HEK293 (cell line): ENCODE results near the gene ATP6V0C.

Experiments
- CTCF ChIA-PET: fragments of 350-600 bp; formaldehyde crosslinking; extraction: SDS; loops from one replicate; lab custom pipeline; 2021; ENCODE audit warnings: antibody characterized with exemption; lab: Yijun Ruan, JAX
- POLR2A ChIA-PET: fragments of 300-600 bp; formaldehyde crosslinking; extraction: SDS; loops from one replicate; lab custom pipeline; 2020; ENCODE audit warnings: antibody characterized with exemption, inconsistent platforms; lab: Yijun Ruan, JAX
- H3K27ac ChIP-seq: fragments of 200-500 bp; sonication (Bioruptor generic); 2 replicates; pipeline ENCODE4 v1.5.1; 2014; ENCODE audit warnings: low read depth, low read length, control low read depth, inconsistent platforms; ENCODE audit errors: extremely low read depth
- H3K36me3 ChIP-seq, 2 experiments: fragments of 200-500 bp in 1 of 2; sonication (Bioruptor generic) in 1 of 2; 1 replicate in 1 of 2; 2 replicates in 1 of 2; pipeline ENCODE4 v1.5.1; 2014 to 2017; ENCODE audit warnings: inconsistent platforms in 2 of 2, low read length in 2 of 2; ENCODE audit not compliant: control insufficient read depth in 2 of 2, insufficient read depth in 1 of 2
- H3K4me1 ChIP-seq: fragments of 200-500 bp; sonication (Bioruptor generic); 2 replicates; pipeline ENCODE4 v1.5.1; 2014; ENCODE audit warnings: mild to moderate bottlenecking, low read length, inconsistent platforms; ENCODE audit not compliant: control insufficient read depth, insufficient read depth
- H3K4me3 ChIP-seq: 2 replicates; pipeline ENCODE4 v1.5.1; 2011; ENCODE audit warnings: low read depth, mild to moderate bottlenecking, control low read depth, low read length, moderate library complexity
- H3K9me3 ChIP-seq: fragments of 200-500 bp; sonication (Bioruptor generic); 2 replicates; pipeline ENCODE4 v1.5.1; 2014; ENCODE audit warnings: low read depth, low read length, inconsistent platforms; ENCODE audit not compliant: control insufficient read depth, insufficient read depth
- GFI1B ChIP-seq: fragments of 450-650 bp; formaldehyde crosslinking; IDR thresholded peaks from 2 replicates; pipeline ENCODE4 v1.5.1; 2016; ENCODE audit warnings: missing biosample characterization, missing genetic modification characterization
- KLF10 ChIP-seq: fragments of 450-650 bp; IDR thresholded peaks from 2 replicates; pipeline ENCODE4 v1.5.1; 2018; ENCODE audit warnings: missing biosample characterization, mild to moderate bottlenecking, missing genetic modification characterization
- KLF8 ChIP-seq: fragments of 450-650 bp; formaldehyde crosslinking; IDR thresholded peaks from 2 replicates; pipeline ENCODE4 v1.5.1; 2016; ENCODE audit warnings: missing biosample characterization, missing genetic modification characterization
- PATZ1 ChIP-seq: fragments of 450-650 bp; formaldehyde crosslinking; IDR thresholded peaks from 2 replicates; pipeline ENCODE4 v1.5.1; 2016; ENCODE audit warnings: missing biosample characterization, missing genetic modification characterization
- REPIN1 ChIP-seq: fragments of 450-650 bp; formaldehyde crosslinking; IDR thresholded peaks from 2 replicates; pipeline ENCODE4 v1.5.1; 2017; ENCODE audit warnings: missing biosample characterization, missing genetic modification characterization, low read depth
- SP3 ChIP-seq: fragments of 450-650 bp; formaldehyde crosslinking; IDR thresholded peaks from 2 replicates; pipeline ENCODE4 v1.5.1; 2016; ENCODE audit warnings: missing biosample characterization, missing genetic modification characterization
- ZBTB17 ChIP-seq: fragments of 450-650 bp; formaldehyde crosslinking; IDR thresholded peaks from 2 replicates; pipeline ENCODE4 v1.5.1; 2016; ENCODE audit warnings: missing biosample characterization, missing genetic modification characterization
- ZBTB20 ChIP-seq: fragments of 450-650 bp; formaldehyde crosslinking; IDR thresholded peaks from 2 replicates; pipeline ENCODE4 v1.5.1; 2016; ENCODE audit warnings: missing biosample characterization, missing genetic modification characterization
- ZBTB8A ChIP-seq: fragments of 450-650 bp; formaldehyde crosslinking; IDR thresholded peaks from 2 replicates; pipeline ENCODE4 v1.5.1; 2016; ENCODE audit warnings: missing biosample characterization, missing genetic modification characterization
- ZEB2 ChIP-seq: fragments of 450-650 bp; formaldehyde crosslinking; IDR thresholded peaks from 2 replicates; pipeline ENCODE4 v1.5.1; 2016; ENCODE audit warnings: missing biosample characterization, missing genetic modification characterization
- ZFHX2 ChIP-seq: fragments of 450-650 bp; formaldehyde crosslinking; conservative IDR thresholded peaks from 2 replicates; pipeline ENCODE4 v1.5.1; 2016; ENCODE audit warnings: missing biosample characterization, missing genetic modification characterization
- ZNF239 ChIP-seq: fragments of 450-650 bp; formaldehyde crosslinking; IDR thresholded peaks from 2 replicates; pipeline ENCODE4 v1.5.1; 2016; ENCODE audit warnings: missing biosample characterization, missing genetic modification characterization
- ZNF37A ChIP-seq: fragments of 450-650 bp; IDR thresholded peaks from 2 replicates; pipeline ENCODE4 v1.5.1; 2018; ENCODE audit warnings: missing biosample characterization, missing genetic modification characterization
- ZNF510 ChIP-seq: fragments of 450-650 bp; formaldehyde crosslinking; IDR thresholded peaks from 2 replicates; pipeline ENCODE4 v1.5.1; 2018; ENCODE audit warnings: mild to moderate bottlenecking, missing genetic modification characterization, missing biosample characterization; ENCODE audit not compliant: insufficient replicate concordance
- ZNF514 ChIP-seq: fragments of 450-650 bp; formaldehyde crosslinking; IDR thresholded peaks from 2 replicates; pipeline ENCODE4 v1.5.1; 2016; ENCODE audit warnings: missing biosample characterization, missing genetic modification characterization
- ZNF600 ChIP-seq: fragments of 450-650 bp; formaldehyde crosslinking; IDR thresholded peaks from 2 replicates; pipeline ENCODE4 v1.5.1; 2016; ENCODE audit warnings: missing biosample characterization, missing genetic modification characterization
- ZNF660 ChIP-seq: fragments of 450-650 bp; IDR thresholded peaks from 2 replicates; pipeline ENCODE4 v1.5.1; 2018; ENCODE audit warnings: missing biosample characterization, mild to moderate bottlenecking, missing genetic modification characterization
- TF ChIP-seq, protein P1 (sequence below): fragments of 450-650 bp; formaldehyde crosslinking; IDR thresholded peaks from 2 replicates; pipeline ENCODE4 v1.5.1; 2016; ENCODE audit warnings: missing biosample characterization, missing genetic modification characterization
- TF ChIP-seq, protein P2 (sequence below): fragments of 450-650 bp; formaldehyde crosslinking; IDR thresholded peaks from 2 replicates; pipeline ENCODE4 v1.5.1; 2016; ENCODE audit warnings: missing biosample characterization, missing genetic modification characterization
- TF ChIP-seq, protein P3 (sequence below): fragments of 450-650 bp; formaldehyde crosslinking; optimal IDR thresholded peaks from 2 replicates; pipeline ENCODE3; 2016; ENCODE audit warnings: missing biosample characterization, mild to moderate bottlenecking, missing genetic modification characterization
- TF ChIP-seq, protein P4 (sequence below): fragments of 450-650 bp; formaldehyde crosslinking; IDR thresholded peaks from 2 replicates; pipeline ENCODE4 v1.5.1; 2016; ENCODE audit warnings: missing biosample characterization, missing genetic modification characterization
- TF ChIP-seq, protein P5 (sequence below): fragments of 450-650 bp; formaldehyde crosslinking; conservative IDR thresholded peaks from 2 replicates; pipeline ENCODE4 v1.5.1; 2016; ENCODE audit warnings: low read depth, missing biosample characterization, missing genetic modification characterization
- TF ChIP-seq, protein P6 (sequence below): fragments of 450-650 bp; formaldehyde crosslinking; IDR thresholded peaks from 2 replicates; pipeline ENCODE4 v1.5.1; 2016; ENCODE audit warnings: missing biosample characterization, missing genetic modification characterization

ATP6V0C gene

DNA sequence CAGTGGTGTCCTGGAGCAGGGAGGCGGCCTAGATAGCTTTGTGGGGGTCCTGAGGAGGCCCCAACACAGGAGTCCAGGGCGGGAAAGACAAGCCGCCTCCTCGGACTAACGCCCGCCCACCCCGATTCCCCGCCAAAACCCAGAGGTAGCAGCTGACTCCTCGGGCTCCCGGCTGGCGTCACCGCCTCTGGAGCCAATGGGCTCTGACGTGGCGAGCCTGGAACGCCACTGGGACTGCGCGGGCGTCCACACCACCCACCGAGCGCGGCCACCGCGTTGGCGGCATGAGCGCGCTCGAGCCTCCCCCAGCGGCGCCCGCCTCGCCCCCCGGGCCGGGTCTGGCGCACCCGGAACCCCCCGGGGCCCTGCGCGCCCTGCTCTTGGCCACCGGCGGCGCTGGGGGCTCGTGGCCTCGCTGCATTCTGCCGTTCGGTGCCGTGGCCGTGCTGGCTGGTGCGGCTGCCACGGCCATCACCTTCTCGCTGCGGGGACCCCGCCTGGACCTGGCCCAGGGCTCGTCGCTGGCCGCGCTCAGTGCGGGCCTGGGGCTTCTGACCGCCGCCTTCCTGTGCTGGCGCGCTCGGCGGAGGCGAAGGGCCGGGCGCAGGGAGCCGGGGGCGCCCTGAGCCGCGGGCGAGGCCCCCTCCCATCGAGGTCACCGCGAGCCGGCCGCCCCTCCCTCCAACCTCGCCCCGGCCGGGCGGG is 46.1 kb upstream of the ATP6V0C start (continued):
- TF ChIP-seq REPIN1 (tag by site-specific recombination) (no peak), ZNF510 (tag by site-specific recombination) (no peak), ZNF660 (tag by site-specific recombination) (peak; percentile 78; the same call in 1 of the 2 replicates), ZNF239 (tag by site-specific recombination) (no peak), ZNF37A (tag by site-specific recombination) (peak; percentile 4; the same call in 1 of the 2 replicates), ZFHX2 (tag by site-specific recombination) (peak; percentile 96), KLF10 (peak; percentile 72; the same call in 1 of the 2 replicates)
- TF ChIP-seq, protein P1, sequence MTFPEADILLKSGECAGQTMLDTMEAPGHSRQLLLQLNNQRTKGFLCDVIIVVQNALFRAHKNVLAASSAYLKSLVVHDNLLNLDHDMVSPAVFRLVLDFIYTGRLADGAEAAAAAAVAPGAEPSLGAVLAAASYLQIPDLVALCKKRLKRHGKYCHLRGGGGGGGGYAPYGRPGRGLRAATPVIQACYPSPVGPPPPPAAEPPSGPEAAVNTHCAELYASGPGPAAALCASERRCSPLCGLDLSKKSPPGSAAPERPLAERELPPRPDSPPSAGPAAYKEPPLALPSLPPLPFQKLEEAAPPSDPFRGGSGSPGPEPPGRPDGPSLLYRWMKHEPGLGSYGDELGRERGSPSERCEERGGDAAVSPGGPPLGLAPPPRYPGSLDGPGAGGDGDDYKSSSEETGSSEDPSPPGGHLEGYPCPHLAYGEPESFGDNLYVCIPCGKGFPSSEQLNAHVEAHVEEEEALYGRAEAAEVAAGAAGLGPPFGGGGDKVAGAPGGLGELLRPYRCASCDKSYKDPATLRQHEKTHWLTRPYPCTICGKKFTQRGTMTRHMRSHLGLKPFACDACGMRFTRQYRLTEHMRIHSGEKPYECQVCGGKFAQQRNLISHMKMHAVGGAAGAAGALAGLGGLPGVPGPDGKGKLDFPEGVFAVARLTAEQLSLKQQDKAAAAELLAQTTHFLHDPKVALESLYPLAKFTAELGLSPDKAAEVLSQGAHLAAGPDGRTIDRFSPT (tag by site-specific recombination) = no peak
- TF ChIP-seq, all 188 proteins: peak for 41

DNA sequence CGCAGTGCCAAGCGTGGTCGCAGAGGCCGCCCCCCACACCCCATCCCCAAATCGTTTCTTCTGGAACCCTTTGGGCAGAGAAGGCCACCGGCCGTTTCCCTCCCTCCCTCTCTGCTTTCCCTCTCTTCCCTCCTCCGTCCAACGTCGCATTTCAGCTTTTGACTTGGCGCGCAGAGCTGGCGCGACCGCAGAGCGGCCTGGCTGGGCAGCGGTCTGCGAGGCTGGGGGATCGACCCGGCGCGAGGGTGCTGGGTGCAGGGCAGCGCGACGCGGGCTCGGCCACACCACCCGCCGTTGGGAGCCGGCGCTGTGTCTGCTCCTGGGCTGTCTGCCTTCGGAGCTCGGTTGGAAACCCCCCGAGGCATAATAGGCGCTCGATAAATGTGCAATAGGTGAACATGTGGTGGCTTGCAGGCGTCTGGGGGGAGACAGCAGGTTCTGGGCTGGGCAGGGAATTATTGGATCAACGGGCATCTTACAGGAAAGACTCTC is 45.5 kb upstream of the ATP6V0C start:
- ChIA-PET CTCF (interaction anchor here (0.6 to 2.5 kb wide), 3 partner anchors 32 to 218 kb away, joined by 3 to 8 read pairs (median 4); no protein-coding TSS in a partner anchor), POLR2A (interaction anchor here (0.6 to 3.2 kb wide), 10 partner anchors 9 to 425 kb away, joined by 3 to 34 read pairs (median 4); partner anchors contain the start of genes ATP6V0C, ECI1 and TEDC2)
- H3K9me3 ChIP-seq = no peaks in the 10 kb centered on the region
- peaks cover 27% of the 10 kb centered on the region for H3K4me1 ChIP-seq
- H3K36me3 ChIP-seq = peaks cover 0 to 11% of the 10 kb centered on the region in 2 experiments; a peak in 1 of 3 replicates
- H3K4me3 ChIP-seq = peak overlapping the region; percentile 37
- peak overlapping the region; percentile 85 for H3K27ac ChIP-seq
- TF ChIP-seq GFI1B (tag by site-specific recombination) (no peak), ZBTB20 (tag by site-specific recombination) (peak; percentile 58), SP3 (tag by site-specific recombination) (no peak), ZBTB17 (tag by site-specific recombination) (peak; percentile 97), ZNF514 (tag by site-specific recombination) (no peak), ZNF600 (tag by site-specific recombination) (peak; percentile 53), ZBTB8A (peak; percentile 95), PATZ1 (tag by site-specific recombination) (0 out of 2 replicates have a peak, but pooled peaks have one; percentile 28), ZEB2 (tag by site-specific recombination) (no peak), KLF8 (tag by site-specific recombination) (peak; percentile 68; the same call in 1 of the 2 replicates)
- TF ChIP-seq, protein P2, sequence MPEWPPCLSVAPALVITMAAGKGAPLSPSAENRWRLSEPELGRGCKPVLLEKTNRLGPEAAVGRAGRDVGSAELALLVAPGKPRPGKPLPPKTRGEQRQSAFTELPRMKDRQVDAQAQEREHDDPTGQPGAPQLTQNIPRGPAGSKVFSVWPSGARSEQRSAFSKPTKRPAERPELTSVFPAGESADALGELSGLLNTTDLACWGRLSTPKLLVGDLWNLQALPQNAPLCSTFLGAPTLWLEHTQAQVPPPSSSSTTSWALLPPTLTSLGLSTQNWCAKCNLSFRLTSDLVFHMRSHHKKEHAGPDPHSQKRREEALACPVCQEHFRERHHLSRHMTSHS = no peak
- TF ChIP-seq, protein P3, sequence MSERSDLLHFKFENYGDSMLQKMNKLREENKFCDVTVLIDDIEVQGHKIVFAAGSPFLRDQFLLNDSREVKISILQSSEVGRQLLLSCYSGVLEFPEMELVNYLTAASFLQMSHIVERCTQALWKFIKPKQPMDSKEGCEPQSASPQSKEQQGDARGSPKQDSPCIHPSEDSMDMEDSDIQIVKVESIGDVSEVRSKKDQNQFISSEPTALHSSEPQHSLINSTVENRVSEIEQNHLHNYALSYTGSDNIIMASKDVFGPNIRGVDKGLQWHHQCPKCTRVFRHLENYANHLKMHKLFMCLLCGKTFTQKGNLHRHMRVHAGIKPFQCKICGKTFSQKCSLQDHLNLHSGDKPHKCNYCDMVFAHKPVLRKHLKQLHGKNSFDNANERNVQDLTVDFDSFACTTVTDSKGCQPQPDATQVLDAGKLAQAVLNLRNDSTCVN (tag by site-specific recombination) = peak; percentile 81
- TF ChIP-seq, protein P4, sequence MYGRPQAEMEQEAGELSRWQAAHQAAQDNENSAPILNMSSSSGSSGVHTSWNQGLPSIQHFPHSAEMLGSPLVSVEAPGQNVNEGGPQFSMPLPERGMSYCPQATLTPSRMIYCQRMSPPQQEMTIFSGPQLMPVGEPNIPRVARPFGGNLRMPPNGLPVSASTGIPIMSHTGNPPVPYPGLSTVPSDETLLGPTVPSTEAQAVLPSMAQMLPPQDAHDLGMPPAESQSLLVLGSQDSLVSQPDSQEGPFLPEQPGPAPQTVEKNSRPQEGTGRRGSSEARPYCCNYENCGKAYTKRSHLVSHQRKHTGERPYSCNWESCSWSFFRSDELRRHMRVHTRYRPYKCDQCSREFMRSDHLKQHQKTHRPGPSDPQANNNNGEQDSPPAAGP (tag by site-specific recombination) = peak; percentile 71
- TF ChIP-seq, protein P5, sequence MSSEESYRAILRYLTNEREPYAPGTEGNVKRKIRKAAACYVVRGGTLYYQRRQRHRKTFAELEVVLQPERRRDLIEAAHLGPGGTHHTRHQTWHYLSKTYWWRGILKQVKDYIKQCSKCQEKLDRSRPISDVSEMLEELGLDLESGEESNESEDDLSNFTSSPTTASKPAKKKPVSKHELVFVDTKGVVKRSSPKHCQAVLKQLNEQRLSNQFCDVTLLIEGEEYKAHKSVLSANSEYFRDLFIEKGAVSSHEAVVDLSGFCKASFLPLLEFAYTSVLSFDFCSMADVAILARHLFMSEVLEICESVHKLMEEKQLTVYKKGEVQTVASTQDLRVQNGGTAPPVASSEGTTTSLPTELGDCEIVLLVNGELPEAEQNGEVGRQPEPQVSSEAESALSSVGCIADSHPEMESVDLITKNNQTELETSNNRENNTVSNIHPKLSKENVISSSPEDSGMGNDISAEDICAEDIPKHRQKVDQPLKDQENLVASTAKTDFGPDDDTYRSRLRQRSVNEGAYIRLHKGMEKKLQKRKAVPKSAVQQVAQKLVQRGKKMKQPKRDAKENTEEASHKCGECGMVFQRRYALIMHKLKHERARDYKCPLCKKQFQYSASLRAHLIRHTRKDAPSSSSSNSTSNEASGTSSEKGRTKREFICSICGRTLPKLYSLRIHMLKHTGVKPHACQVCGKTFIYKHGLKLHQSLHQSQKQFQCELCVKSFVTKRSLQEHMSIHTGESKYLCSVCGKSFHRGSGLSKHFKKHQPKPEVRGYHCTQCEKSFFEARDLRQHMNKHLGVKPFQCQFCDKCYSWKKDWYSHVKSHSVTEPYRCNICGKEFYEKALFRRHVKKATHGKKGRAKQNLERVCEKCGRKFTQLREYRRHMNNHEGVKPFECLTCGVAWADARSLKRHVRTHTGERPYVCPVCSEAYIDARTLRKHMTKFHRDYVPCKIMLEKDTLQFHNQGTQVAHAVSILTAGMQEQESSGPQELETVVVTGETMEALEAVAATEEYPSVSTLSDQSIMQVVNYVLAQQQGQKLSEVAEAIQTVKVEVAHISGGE = peak; percentile 17; the same call in 1 of the 2 replicates
- TF ChIP-seq, protein P6, sequence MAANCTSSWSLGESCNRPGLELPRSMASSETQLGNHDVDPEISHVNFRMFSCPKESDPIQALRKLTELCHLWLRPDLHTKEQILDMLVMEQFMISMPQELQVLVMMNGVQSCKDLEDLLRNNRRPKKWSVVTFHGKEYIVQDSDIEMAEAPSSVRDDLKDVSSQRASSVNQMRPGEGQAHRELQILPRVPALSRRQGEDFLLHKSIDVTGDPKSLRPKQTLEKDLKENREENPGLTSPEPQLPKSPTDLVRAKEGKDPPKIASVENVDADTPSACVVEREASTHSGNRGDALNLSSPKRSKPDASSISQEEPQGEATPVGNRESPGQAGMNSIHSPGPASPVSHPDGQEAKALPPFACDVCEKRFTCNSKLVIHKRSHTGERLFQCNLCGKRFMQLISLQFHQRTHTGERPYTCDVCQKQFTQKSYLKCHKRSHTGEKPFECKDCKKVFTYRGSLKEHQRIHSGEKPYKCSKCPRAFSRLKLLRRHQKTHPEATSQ = 0 out of 2 replicates have a peak, but pooled peaks have one; percentile 56
